ACC112 (cell line): ENCODE data around the gene SYTL2.

Experiments
- H2AFZ ChIP-seq: fragments of 200-600 bp; sonication (generic); one replicate; pipeline ENCODE4 v1.6.0; 2017; ENCODE audit warnings: antibody characterized with exemption, low read length; ENCODE audit not compliant: unreplicated experiment
- H3K27ac ChIP-seq: fragments of 200-600 bp; sonication (generic); 2 replicates; pipeline ENCODE4 v1.5.1; 2014; ENCODE audit warnings: low read depth, mild to moderate bottlenecking, antibody characterized with exemption, low read length, moderate library complexity
- H3K27me3 ChIP-seq: fragments of 200-600 bp; sonication (generic); 2 replicates; pipeline ENCODE4 v1.6.1; 2014; ENCODE audit warnings: mild to moderate bottlenecking, antibody characterized with exemption, low read length, moderate library complexity, mixed read lengths; ENCODE audit not compliant: insufficient read depth
- H3K36me3 ChIP-seq: fragments of 200-600 bp; sonication (generic); 2 replicates; pipeline ENCODE4 v1.6.1; 2016; ENCODE audit warnings: mild to moderate bottlenecking, antibody characterized with exemption, low read length, moderate library complexity, mixed read lengths; ENCODE audit not compliant: insufficient read depth
- H3K4me1 ChIP-seq: fragments of 200-600 bp; sonication (generic); one replicate; pipeline ENCODE4 v1.6.1; 2016; ENCODE audit warnings: low read length, mixed read lengths; ENCODE audit not compliant: insufficient read depth, unreplicated experiment, control insufficient read depth
- H3K4me3 ChIP-seq: fragments of 200-600 bp; sonication (generic); 2 replicates; pipeline ENCODE4 v1.5.1; 2014; ENCODE audit warnings: mild to moderate bottlenecking, low read depth, low read length
- H3K79me2 ChIP-seq: fragments of 200-600 bp; sonication (generic); one replicate; pipeline ENCODE4 v1.6.0; 2016; ENCODE audit warnings: low read length; ENCODE audit not compliant: control insufficient read depth, unreplicated experiment, insufficient read depth

SYTL2 gene

GRCh38 chr11:85712953-85713352 lies 98.0 kb downstream of the SYTL2 start:
- Histone ChIP-seq H3K4me1 (peaks cover under 1% of the 10 kb centered on the region), H3K36me3 (no peaks in the 10 kb centered on the region), H2AFZ (no peak overlapping the region), H3K27me3 (no peaks in the 10 kb centered on the region), H3K79me2 (no peaks in the 10 kb centered on the region), H3K4me3 (no peak overlapping the region), H3K27ac (no peak overlapping the region)

DNA sequence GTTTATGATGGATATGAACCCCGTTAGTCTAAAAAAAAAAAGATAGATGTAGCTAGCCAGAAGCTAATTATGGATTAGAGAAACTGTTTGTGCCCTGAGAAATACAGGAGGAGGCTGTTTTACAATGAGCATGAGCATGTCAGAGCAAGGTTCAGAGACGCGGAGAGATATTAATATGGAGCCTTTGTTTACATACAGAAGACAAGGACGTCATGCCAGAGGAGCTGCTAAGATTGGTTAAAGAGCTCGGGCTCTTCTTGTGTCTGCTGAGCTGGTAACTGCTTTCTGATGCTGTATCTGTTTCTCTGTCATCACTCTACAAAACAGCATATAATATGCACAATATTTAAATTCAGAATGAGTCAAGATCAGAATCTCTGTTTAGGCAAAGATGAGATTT lies 100.0 kb downstream of the SYTL2 start:
- no peaks in the 10 kb centered on the region for H3K36me3 ChIP-seq
- no peak overlapping the region for H3K27ac ChIP-seq
- no peaks in the 10 kb centered on the region for H3K27me3 ChIP-seq
- H2AFZ ChIP-seq, result no peak overlapping the region
- H3K4me1 ChIP-seq, result no peaks in the 10 kb centered on the region
- H3K79me2 ChIP-seq, result no peaks in the 10 kb centered on the region
- H3K4me3 ChIP-seq, result no peak overlapping the region

DNA sequence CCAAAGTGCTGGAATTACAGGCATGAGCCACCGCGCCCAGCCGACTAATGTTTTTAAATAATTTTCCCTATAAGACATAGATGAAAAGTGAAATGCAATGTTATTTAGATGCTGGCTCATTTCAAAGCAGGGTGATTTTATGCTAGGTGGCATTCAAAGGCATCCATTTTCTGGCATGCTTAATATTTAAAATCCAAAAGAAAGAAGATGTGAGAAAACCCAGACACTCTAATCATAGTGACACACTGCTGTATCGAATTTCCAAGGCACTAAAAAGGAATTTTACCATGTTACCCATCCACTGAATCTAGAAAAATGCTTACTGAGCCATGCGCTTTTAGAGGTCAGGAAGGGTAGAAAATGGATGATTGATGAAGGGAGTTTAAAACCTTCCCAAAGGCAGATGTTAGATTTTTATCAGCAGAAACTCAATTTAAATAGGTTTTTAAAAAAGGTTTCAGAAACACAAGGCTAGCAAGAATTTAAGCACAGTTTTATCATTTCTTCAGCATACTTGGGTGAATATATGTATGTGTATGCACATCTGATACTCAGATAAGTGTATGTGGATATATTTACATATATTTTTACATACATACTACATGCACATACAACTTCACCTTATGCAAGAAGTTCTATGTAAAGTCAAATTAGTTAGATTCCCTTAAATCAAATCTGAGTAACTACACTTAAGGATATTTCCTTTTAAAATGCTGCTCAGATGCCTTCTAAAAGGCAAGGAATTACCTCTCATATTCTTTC lies 100.8 kb downstream of the SYTL2 start:
- no peaks in the 10 kb centered on the region for H3K79me2 ChIP-seq
- no peaks in the 10 kb centered on the region for H3K27me3 ChIP-seq
- H2AFZ ChIP-seq, result no peak overlapping the region
- H3K36me3 ChIP-seq, result no peaks in the 10 kb centered on the region
- H3K4me3 ChIP-seq, result no peak overlapping the region
- no peaks in the 10 kb centered on the region for H3K4me1 ChIP-seq
- H3K27ac ChIP-seq, result no peak overlapping the region

DNA sequence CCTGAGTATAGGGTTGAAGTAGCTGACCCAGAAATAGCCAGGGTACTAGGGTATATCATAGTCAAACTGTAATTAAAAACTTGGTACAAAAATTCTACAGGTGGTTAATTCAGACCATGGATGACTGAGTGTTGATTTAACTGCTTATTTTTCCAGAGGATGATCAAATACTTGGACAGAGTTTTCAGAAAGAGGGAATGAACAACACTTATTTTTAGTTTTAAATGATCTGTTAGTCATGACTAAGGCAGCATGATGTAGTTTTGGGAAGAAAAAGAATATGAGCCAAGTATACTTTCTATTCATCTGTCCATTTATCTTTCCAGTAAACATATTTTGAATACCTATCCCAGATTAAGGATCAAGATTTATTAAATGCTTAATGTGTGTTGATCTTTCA lies 105.1 kb downstream of the SYTL2 start:
- H2AFZ ChIP-seq, result no peak overlapping the region
- H3K36me3 ChIP-seq, result no peaks in the 10 kb centered on the region
- H3K27ac ChIP-seq, result no peak overlapping the region
- no peaks in the 10 kb centered on the region for H3K27me3 ChIP-seq
- no peaks in the 10 kb centered on the region for H3K79me2 ChIP-seq
- H3K4me3 ChIP-seq, result no peak overlapping the region
- no peaks in the 10 kb centered on the region for H3K4me1 ChIP-seq

DNA sequence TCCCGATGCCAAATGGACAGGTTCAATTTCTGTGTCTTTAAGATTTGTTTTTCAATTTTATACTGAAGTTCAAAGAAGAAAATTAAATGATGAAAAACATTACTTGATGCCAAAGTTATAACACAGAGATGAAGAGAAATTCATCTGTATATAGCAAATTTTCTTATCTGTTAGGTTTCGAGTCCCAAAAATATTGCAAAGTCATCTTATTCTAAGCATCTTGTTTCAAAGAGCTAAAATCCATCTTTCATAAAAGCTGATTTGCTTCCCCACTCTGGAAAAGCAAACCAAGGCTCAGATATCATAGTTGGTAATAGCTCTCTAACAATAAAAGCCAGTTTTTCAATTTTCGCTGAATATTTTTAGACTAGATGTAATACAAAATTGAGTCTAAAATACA lies 106.0 kb downstream of the SYTL2 start:
- H3K79me2 ChIP-seq, result no peaks in the 10 kb centered on the region
- H3K4me3 ChIP-seq, result no peak overlapping the region
- no peaks in the 10 kb centered on the region for H3K27me3 ChIP-seq
- no peak overlapping the region for H2AFZ ChIP-seq
- no peaks in the 10 kb centered on the region for H3K36me3 ChIP-seq
- H3K4me1 ChIP-seq, result no peaks in the 10 kb centered on the region
- no peak overlapping the region for H3K27ac ChIP-seq

DNA sequence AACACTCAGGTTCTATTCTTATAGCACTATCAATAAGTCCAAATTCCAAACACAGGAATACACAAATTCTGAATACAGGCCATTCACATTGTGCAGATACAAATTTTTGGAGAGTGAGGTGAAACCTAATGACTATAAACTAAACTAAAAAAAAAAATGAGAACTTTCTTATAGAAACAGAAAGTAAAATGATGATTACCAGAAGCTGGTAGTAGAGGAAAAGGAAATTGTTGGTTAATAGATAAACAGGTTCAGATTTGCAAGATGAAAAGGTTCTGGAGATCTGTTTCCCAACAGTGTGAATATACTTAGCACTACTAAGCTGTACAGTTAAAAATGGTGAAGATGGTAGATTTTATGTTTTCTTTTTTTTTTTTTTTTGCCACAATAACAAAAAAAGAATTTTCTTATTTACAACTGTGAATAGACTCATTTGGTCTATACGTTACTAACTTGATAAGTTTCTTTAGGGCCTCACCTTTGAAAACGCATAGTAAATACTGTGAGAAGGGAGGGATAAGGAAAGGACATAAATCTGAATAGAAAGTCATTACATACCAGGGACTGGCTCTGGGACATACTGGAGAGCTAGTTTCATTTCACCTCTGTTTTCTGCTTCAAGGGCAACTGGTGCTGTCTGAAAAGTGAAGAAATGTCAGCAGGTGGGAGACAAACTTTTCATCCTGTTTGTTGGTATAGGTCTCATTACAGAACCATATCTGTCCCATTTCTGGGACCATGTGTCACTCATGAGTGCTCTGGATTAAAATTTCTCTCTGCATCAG lies 110.8 kb downstream of the SYTL2 start:
- H3K4me3 ChIP-seq, result no peak overlapping the region
- H2AFZ ChIP-seq, result no peak overlapping the region
- no peaks in the 10 kb centered on the region for H3K36me3 ChIP-seq
- H3K27ac ChIP-seq, result no peak overlapping the region
- H3K4me1 ChIP-seq, result no peaks in the 10 kb centered on the region
- no peaks in the 10 kb centered on the region for H3K27me3 ChIP-seq
- H3K79me2 ChIP-seq, result no peaks in the 10 kb centered on the region

- H3K79me2 ChIP-seq, result no peaks in the 10 kb centered on the region
- H3K4me1 ChIP-seq, result no peaks in the 10 kb centered on the region
- no peak overlapping the region for H3K27ac ChIP-seq
- H3K4me3 ChIP-seq, result no peak overlapping the region
- H3K36me3 ChIP-seq, result no peaks in the 10 kb centered on the region
- H2AFZ ChIP-seq, result no peak overlapping the region
- H3K27me3 ChIP-seq, result no peaks in the 10 kb centered on the region
Observed at GRCh38 chr11:85698195-85698594, 112.7 kb downstream of the SYTL2 start.

- no peaks in the 10 kb centered on the region for H3K36me3 ChIP-seq
- H3K27ac ChIP-seq, result no peak overlapping the region
- H3K4me1 ChIP-seq, result no peaks in the 10 kb centered on the region
- H3K4me3 ChIP-seq, result no peak overlapping the region
- no peaks in the 10 kb centered on the region for H3K27me3 ChIP-seq
- H3K79me2 ChIP-seq, result no peaks in the 10 kb centered on the region
- H2AFZ ChIP-seq, result no peak overlapping the region
Observed at GRCh38 chr11:85697747-85698146, 113.2 kb downstream of the SYTL2 start.

GRCh38 chr11:85695546-85695945 lies 115.4 kb downstream of the SYTL2 start:
- no peak overlapping the region for H2AFZ ChIP-seq
- no peak overlapping the region for H3K4me3 ChIP-seq
- H3K79me2 ChIP-seq, result no peaks in the 10 kb centered on the region
- no peaks in the 10 kb centered on the region for H3K4me1 ChIP-seq
- no peaks in the 10 kb centered on the region for H3K36me3 ChIP-seq
- H3K27ac ChIP-seq, result no peak overlapping the region
- no peaks in the 10 kb centered on the region for H3K27me3 ChIP-seq

GRCh38 chr11:85694385-85694980 lies 116.5 kb downstream of the SYTL2 start:
- Histone ChIP-seq H3K36me3 (no peaks in the 10 kb centered on the region), H3K27me3 (no peaks in the 10 kb centered on the region; the same call in 1 of the 2 replicates), H3K4me1 (no peaks in the 10 kb centered on the region), H3K79me2 (no peaks in the 10 kb centered on the region), H3K27ac (no peak overlapping the region), H3K4me3 (no peak overlapping the region), H2AFZ (no peak overlapping the region)
